Activated CD8-positive, alpha-beta memory T cell treated with anti-CD3 and anti-CD28 coated beads, Interleukin-2, amount 50 U/mL, for 4 hours (primary cell): ENCODE results near the gene SMAP2.
A peak's percentile ranks its signal among the peaks of the same experiment; 100 is the strongest.
"Not testable (repeated sequence)": the region's sequence is repeated elsewhere in the genome, so short reads cannot be mapped to it uniquely, and the experiment has no call there.

Experiments
- DNase-seq: peaks from one replicate; pipeline ENCODE4 v3.0.0-alpha.2; 2020

Gene SMAP2

GRCh38 chr1:40372658-40373322 is 737 bp upstream of the SMAP2 start:
- no peak for DNase-seq

GRCh38 chr1:40377512-40377911 is 4.0 kb downstream of the SMAP2 start:
- no peak for DNase-seq

- DNase-seq, result no peak
These were observed 6.4 kb downstream of the SMAP2 start for GRCh38 chr1:40379785-40380452.

- no peak for DNase-seq
These were observed 7.3 kb downstream of the SMAP2 start for GRCh38 chr1:40380817-40381216.

- no peak for DNase-seq
These were observed 8.0 kb downstream of the SMAP2 start for GRCh38 chr1:40381268-40382107.

- no peak for DNase-seq
These were observed 8.6 kb downstream of the SMAP2 start for GRCh38 chr1:40382108-40382460.

- DNase-seq, result no peak
These were observed 9.1 kb downstream of the SMAP2 start for GRCh38 chr1:40382601-40383000.

- DNase-seq, result no peak
These were observed 9.6 kb downstream of the SMAP2 start for GRCh38 chr1:40383095-40383487.

GRCh38 chr1:40383488-40384412 is 10.2 kb downstream of the SMAP2 start:
- DNase-seq, result no peak

- DNase-seq, result no peak
These were observed 10.9 kb downstream of the SMAP2 start for GRCh38 chr1:40384413-40384762.

GRCh38 chr1:40384887-40385286 is 11.4 kb downstream of the SMAP2 start:
- no peak for DNase-seq

- DNase-seq, result peak; percentile 42
These were observed 12.2 kb downstream of the SMAP2 start for GRCh38 chr1:40385437-40386358.

GRCh38 chr1:40386359-40386723 is 12.8 kb downstream of the SMAP2 start:
- DNase-seq, result no peak

GRCh38 chr1:40386796-40387195 is 13.3 kb downstream of the SMAP2 start:
- no peak for DNase-seq

- DNase-seq, result peak; percentile 30
These were observed 14.1 kb downstream of the SMAP2 start for GRCh38 chr1:40387381-40388306.

GRCh38 chr1:40388456-40389321 is 15.2 kb downstream of the SMAP2 start:
- not testable (repeated sequence) for DNase-seq

- no peak for DNase-seq
These were observed 15.8 kb downstream of the SMAP2 start for GRCh38 chr1:40389322-40389803.

GRCh38 chr1:40389871-40390560 is 16.5 kb downstream of the SMAP2 start:
- no peak for DNase-seq

- no peak for DNase-seq
These were observed 17.3 kb downstream of the SMAP2 start for GRCh38 chr1:40390857-40391256.
